ENCODE measurements around the gene PCSK4. TPM values are rescaled to one million over a fixed set of nuclear protein-coding genes. Genes with fewer than 3 reads are reported as not detected.

Gene PCSK4
- total RNA-seq, 6 experiments from 2014 or later, result 0.34 to 1.2 (median 0.98) TPM

- no peak overlapping the region for H3K4me3 Mint-ChIP-seq
- H3K36me3 Mint-ChIP-seq (ENCODE audit: low read depth), result no peaks in the 10 kb centered on the region
- no peaks in the 10 kb centered on the region for H3K4me1 Mint-ChIP-seq (ENCODE audit: low read depth)
- peaks cover 31% of the 10 kb centered on the region for H3K27me3 Mint-ChIP-seq (ENCODE audit: insufficient read depth)
- H3K27ac Mint-ChIP-seq, result no peak overlapping the region
- DNase-seq, result no peak
- no peak for TF ChIP-seq CTCF (IDR thresholded peaks at IDR 0.05)
- no peaks in the 10 kb centered on the region; the same call in 1 of the 2 replicates for H3K9me3 Mint-ChIP-seq
These were observed 38.0 kb downstream of the PCSK4 start for GRCh38 chr19:1451916-1452801.

- no peaks in the 10 kb centered on the region for H3K36me3 Mint-ChIP-seq (ENCODE audit: low read depth)
- H3K4me3 Mint-ChIP-seq, result no peak overlapping the region; the same call in 1 of the 2 replicates
- TF ChIP-seq CTCF (IDR thresholded peaks at IDR 0.05), result no peak
- H3K9me3 Mint-ChIP-seq, result no peaks in the 10 kb centered on the region; the same call in 1 of the 2 replicates
- peaks cover 35% of the 10 kb centered on the region for H3K27me3 Mint-ChIP-seq (ENCODE audit: insufficient read depth)
- H3K4me1 Mint-ChIP-seq (ENCODE audit: low read depth), result no peaks in the 10 kb centered on the region
- H3K27ac Mint-ChIP-seq, result no peak overlapping the region
- DNase-seq, result no peak
These were observed 39.1 kb downstream of the PCSK4 start for GRCh38 chr19:1450735-1451731.

GRCh38 chr19:1449467-1450442, 40.4 kb downstream of the PCSK4 start, which contains the start of gene APC2:
TSS of gene APC2 (plus strand) at chr19:1450121. CDS start at chr19:1453002, 2,881 bp downstream.
- no peak for DNase-seq
- Mint-ChIP-seq H3K27me3 (ENCODE audit: insufficient read depth) (peaks cover 33% of the 10 kb centered on the region), H3K4me3 (no peak within 1 kb of the TSS; the same call in 1 of the 2 replicates), H3K9me3 (no peaks in the 10 kb centered on the region; the same call in 1 of the 2 replicates), H3K4me1 (ENCODE audit: low read depth) (no peaks in the 10 kb centered on the region), H3K36me3 (ENCODE audit: low read depth) (no peaks in the 10 kb centered on the region), H3K27ac (no peak within 1 kb of the TSS)
- TF ChIP-seq CTCF (IDR thresholded peaks at IDR 0.05), result no peak

GRCh38 chr19:1447944-1448343, 42.2 kb downstream of the PCSK4 start:
- TF ChIP-seq CTCF (IDR thresholded peaks at IDR 0.05), result no peak
- peaks cover 35% of the 10 kb centered on the region for H3K27me3 Mint-ChIP-seq (ENCODE audit: insufficient read depth)
- DNase-seq, result no peak
- H3K4me1 Mint-ChIP-seq (ENCODE audit: low read depth), result no peaks in the 10 kb centered on the region
- no peaks in the 10 kb centered on the region for H3K36me3 Mint-ChIP-seq (ENCODE audit: low read depth)
- no peaks in the 10 kb centered on the region; the same call in 1 of the 2 replicates for H3K9me3 Mint-ChIP-seq
- no peak overlapping the region for H3K4me3 Mint-ChIP-seq
- H3K27ac Mint-ChIP-seq, result no peak overlapping the region
